GM21825 (cell line): ENCODE measurements around the gene THSD4.

Experiments
- ATAC-seq: cut with Tn5 transposase; IDR thresholded peaks from one replicate; pipeline ENCODE4 v1.9.1; 2021; ENCODE audit warnings: mild to moderate bottlenecking, moderate library complexity; ENCODE audit not compliant: unreplicated experiment

THSD4 gene

GRCh38 chr15:71097890-71098289 is 17.4 kb upstream of the THSD4 start:
- ATAC-seq: no peak

DNA sequence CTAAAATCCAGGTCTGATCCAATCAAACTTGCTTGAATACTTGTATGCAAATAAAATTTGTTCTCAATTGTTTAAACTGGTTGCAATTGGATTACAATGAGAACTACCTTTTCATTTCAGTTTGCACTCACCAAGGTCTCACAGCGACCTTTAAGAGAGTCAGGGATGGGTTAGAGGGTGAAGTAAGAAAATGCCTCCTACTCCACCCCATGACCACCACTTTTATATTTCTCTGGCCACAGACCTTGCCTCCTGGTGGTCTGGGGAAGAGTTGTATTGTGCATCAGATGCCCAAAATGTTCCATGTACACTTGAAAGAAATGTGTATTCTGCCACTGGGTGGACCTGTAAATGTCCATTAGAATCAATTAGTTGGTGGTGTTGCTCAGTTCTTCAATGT is 16.4 kb upstream of the THSD4 start:
- ATAC-seq: no peak

DNA sequence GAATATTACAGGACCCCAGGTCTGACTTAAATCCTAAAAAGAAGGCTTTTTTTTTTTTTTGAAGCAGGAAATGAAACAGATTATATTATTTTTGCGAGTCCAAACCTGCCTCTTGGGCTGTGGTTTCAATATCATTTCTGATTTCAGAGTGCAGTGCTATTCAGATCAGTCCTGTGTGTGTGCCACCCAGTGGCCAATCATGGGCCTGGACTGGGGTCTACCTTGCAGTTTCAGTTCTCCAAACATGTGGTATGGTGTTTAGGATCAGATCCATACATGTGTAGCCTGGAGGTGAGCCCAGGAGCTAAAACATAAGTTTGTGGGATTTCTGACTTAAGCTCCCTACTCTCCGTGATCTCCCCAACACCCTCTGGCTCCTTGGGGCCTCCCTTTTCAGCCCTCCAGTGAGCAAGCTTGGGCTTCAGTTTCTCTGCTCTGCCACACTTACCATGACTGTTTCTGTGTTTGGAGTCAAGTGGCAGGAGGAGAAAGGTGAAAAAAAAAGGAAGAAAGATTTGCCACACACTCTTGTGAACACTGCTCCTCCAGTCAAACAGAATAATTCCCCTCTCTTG is 12.1 kb upstream of the THSD4 start:
- ATAC-seq: no peak

DNA sequence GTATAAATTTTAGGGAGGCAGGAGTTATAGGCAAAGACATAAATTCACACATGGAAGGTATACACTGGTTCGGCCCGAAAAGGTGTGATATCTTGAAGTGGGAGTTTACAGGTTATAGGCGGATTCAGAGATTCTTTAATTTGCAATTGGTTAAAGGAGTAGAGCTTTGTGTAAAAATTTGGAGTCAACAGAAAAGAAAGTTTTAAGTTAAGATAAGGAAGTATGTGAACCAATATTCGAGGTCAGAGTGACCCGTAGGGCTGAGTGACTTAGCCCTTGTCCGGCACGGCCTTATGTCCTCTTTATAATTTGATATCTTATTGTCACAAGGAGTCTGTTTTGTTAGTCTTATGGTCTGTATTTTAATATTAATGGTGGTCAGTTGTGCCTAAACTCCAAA is 10.6 kb upstream of the THSD4 start:
- ATAC-seq: no peak

GRCh38 chr15:71105444-71105843 is 9.8 kb upstream of the THSD4 start:
- no peak for ATAC-seq

DNA sequence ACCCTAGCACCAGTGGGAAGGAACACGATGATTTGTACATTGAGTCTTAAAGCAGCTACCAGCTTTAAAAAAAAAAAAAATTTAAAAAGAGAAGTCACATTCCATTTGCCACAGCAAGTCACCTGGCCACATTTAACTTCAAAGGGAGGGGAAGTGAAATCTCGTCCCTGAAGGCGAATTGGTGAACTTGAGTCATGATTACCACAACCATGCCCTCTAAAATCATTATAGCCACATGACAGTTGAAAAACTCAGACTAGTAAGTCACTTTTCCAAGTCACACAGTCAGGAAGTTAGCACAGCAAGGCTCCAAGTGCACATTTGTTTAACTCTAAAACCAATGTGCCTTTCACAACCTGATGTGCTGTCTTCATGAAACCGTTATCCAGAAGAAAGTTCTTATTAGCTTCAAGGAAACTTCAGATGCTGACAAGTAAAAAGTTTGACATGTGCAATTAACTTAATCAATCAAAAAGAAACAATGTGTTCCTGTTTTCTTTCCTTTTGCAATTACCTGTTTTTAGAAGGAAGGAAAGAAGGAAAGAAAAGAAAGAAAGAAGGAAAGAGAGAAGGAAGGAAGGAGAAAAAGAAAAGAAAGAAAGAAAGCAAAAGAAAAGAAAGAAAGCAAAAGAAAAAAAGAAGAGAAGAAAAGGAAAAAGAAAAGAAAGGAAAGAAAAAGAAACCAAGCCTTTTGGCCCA is 8.3 kb upstream of the THSD4 start:
- ATAC-seq: no peak

DNA sequence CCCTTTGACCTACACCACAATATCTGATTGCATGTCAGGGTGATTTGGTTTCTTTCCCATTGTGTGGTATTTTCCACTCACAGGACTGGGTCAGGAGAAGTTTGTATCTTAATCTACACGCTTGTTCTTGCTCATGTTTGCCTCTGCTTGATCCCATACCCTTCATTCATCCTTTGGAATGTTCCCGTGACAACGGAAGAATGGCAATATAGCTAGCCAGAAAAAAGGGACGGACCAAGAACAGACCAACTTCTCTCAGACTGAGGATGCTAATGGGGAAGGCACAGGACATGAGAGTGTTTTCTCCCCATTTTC is 7.8 kb upstream of the THSD4 start:
- ATAC-seq: no peak

- ATAC-seq: no peak
Measured at GRCh38 chr15:71109130-71109529, 6.1 kb upstream of the THSD4 start.

DNA sequence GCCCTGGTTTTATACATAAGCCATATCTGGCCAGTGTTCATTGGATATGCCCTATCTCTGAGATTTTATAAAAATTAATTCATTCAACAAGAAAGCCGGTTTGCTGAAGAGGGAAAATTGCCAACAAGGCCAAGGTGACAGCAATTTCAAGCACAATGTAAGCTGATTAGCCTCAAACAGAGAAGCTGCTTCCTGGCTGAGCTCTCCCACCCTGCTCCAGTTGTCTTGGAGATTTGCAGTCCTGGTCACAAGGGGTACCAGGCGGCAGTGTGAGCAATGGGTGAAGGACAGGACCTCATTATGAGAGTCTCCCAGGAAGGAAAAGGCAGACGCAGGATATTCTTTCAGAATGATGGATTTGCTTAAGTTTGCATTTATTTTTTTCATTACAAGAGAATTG is 5.4 kb upstream of the THSD4 start:
- ATAC-seq: no peak

GRCh38 chr15:71110405-71111180 is 4.7 kb upstream of the THSD4 start:
- no peak for ATAC-seq

- no peak for ATAC-seq
Measured at GRCh38 chr15:71111181-71111565, 4.1 kb upstream of the THSD4 start.

GRCh38 chr15:71111950-71112349 is 3.3 kb upstream of the THSD4 start:
- ATAC-seq: no peak

GRCh38 chr15:71112429-71112828 is 2.8 kb upstream of the THSD4 start:
- ATAC-seq: no peak

GRCh38 chr15:71114066-71114680 is 1.1 kb upstream of the THSD4 start:
- no peak for ATAC-seq

- ATAC-seq: peak; percentile 33
Measured at GRCh38 chr15:71115567-71116351, 488 bp downstream of the THSD4 start.

- no peak for ATAC-seq
Measured at GRCh38 chr15:71116366-71116765, 1.1 kb downstream of the THSD4 start.

GRCh38 chr15:71116942-71117341 is 1.7 kb downstream of the THSD4 start:
- ATAC-seq: no peak

- ATAC-seq: no peak
Measured at GRCh38 chr15:71117714-71118305, 2.5 kb downstream of the THSD4 start.

GRCh38 chr15:71118345-71118744 is 3.1 kb downstream of the THSD4 start:
- no peak for ATAC-seq

DNA sequence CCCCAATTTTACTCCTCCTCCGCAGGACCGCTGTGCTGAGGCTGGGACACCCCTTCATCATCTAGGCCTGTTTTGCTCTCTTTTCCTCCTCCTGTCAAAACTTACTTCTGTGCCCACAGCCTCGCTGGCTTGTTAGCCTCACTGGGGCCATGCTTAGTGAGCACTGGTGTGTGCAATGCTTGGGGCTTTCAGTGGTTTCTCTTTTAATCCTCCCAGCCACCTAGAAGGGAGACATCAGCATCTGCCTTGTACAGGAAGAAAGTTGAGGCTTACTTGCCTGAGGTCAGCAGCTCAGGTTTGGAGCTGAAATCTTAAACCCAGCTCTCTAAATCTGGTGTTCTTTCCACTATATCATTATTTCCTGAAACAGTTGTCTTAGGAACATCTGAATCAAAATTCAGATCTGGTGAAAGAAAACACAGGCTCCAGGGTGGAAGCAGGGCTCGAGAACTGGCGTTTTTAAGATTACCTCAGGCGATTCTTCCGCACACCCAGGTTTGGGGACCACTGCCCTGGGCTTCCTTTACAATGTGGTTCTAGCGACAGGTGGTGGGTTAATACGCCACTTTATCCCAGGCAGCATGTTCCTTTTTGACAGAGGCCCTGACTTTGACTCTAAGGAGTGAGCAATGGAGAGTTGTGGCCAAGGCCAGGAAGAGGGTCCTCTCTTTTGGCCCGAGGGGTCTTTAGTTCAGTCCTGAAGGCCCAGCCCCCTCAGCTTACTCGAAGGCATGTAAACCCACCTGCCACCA is 3.8 kb downstream of the THSD4 start:
- no peak for ATAC-seq
